Gastroesophageal sphincter (tissue), 4 donors: ENCODE data around the gene HSF5. TPM values are rescaled to one million over a fixed set of nuclear protein-coding genes. Genes with fewer than 3 reads are reported as not detected.

Source experiments
- ATAC-seq: fragments of 150-250 bp; one replicate; pipeline ENCODE4 v1.9.1; 2016; ENCODE audit warnings: mild to moderate bottlenecking, moderate library complexity
- H3K27ac ChIP-seq, 4 donors: fragments of 200-600 bp; sonication (generic) in 3 of 4; 1 replicate in 3 of 4; 2 replicates in 1 of 4; pipeline ENCODE4 v1.5.1; 2016 to 2019
- H3K27me3 ChIP-seq: fragments of 200-600 bp; sonication (generic); one replicate; pipeline ENCODE4 v1.5.1; 2019
- H3K36me3 ChIP-seq, 2 donors: fragments of 200-600 bp; sonication (generic); one replicate each; pipeline ENCODE4 v1.5.1; 2019; ENCODE audit warnings: control low read depth in 1 of 2
- H3K4me1 ChIP-seq, 3 donors: fragments of 200-600 bp; sonication (generic); 1 replicate in 2 of 3; 2 replicates in 1 of 3; pipeline ENCODE4 v1.5.1; 2016 to 2019; ENCODE audit warnings: control low read depth in 2 of 3
- H3K4me3 ChIP-seq, 2 donors: fragments of 200-600 bp; sonication (generic); one replicate each; pipeline ENCODE4 v1.5.1; 2019; ENCODE audit warnings: mild to moderate bottlenecking in 1 of 2, moderate library complexity in 1 of 2
- H3K9me3 ChIP-seq, 3 donors: fragments of 200-600 bp; sonication (generic); one replicate each; pipeline ENCODE4 v1.5.1; 2017 to 2019; ENCODE audit warnings: control low read depth in 2 of 3
- CTCF ChIP-seq, 4 experiments: fragments of 200-600 bp in 2 of 4; fragments of 450-650 bp in 2 of 4; sonication (generic) in 1 of 4; IDR thresholded peaks; one replicate each; pipeline ENCODE4 v1.5.1; 2017 to 2019; ENCODE audit warnings: antibody characterized with exemption in 4 of 4, mild to moderate bottlenecking in 2 of 4, moderate library complexity in 2 of 4
- EP300 ChIP-seq: sonication (generic); formaldehyde crosslinking; IDR thresholded peaks from one replicate; pipeline ENCODE4 v1.6.1; 2017; ENCODE audit warnings: antibody characterized with exemption, mild to moderate bottlenecking
- POLR2A ChIP-seq, 2 donors: fragments of 450-650 bp; IDR thresholded peaks; one replicate each; pipeline ENCODE4 v1.6.1; 2017; ENCODE audit warnings: antibody characterized with exemption in 2 of 2, mild to moderate bottlenecking in 2 of 2, moderate library complexity in 1 of 2
- POLR2AphosphoS5 ChIP-seq: sonication (generic); formaldehyde crosslinking; IDR thresholded peaks from one replicate; pipeline ENCODE4 v1.6.1; 2017; ENCODE audit warnings: antibody characterized with exemption
- WGBS, 2 donors: methylation state at CpG; one replicate each; pipeline ENCODE4 v1.1.5; 2018; ENCODE audit warnings: low coverage in 1 of 2; 5-methylcytosine and 5-hydroxymethylcytosine counted together
- total RNA-seq, 4 donors: library from RNA; depleted of rRNA; stranded (reverse); fragments of >200 nt; gene quantifications; one replicate each; pipeline ENCODE4 v1.1.0, GENCODE V29; 2016

The HSF5 gene
- total RNA-seq, 4 donors from 2014 or later, result 0.13 TPM; not detected in 3

- no peaks in the 10 kb centered on the region for H3K4me1 ChIP-seq
- no peak overlapping the region for H3K4me3 ChIP-seq
- H3K27ac ChIP-seq, result no peak overlapping the region
- H3K36me3 ChIP-seq, result no peaks in the 10 kb centered on the region
- H3K9me3 ChIP-seq, result no peaks in the 10 kb centered on the region
- WGBS, 2 donors, result 76 to 90% methylated on average over 2 to 5 of the region's 5 CpGs
- TF ChIP-seq EP300 (no peak), POLR2A (IDR thresholded peaks at IDR 0.05) (no peak), CTCF (IDR thresholded peaks at IDR 0.05) (no peak), POLR2AphosphoS5 (no peak)
- no peak for ATAC-seq
- no peaks in the 10 kb centered on the region for H3K27me3 ChIP-seq
Observed at GRCh38 chr17:58377661-58378060, 110.5 kb downstream of the HSF5 start.

GRCh38 chr17:58377093-58377601 lies 111.1 kb downstream of the HSF5 start:
- no peak overlapping the region for H3K27ac ChIP-seq
- 65 to 70% methylated on average over 3 of the region's 3 CpGs for WGBS, 2 donors

GRCh38 chr17:58376472-58377000 lies 111.7 kb downstream of the HSF5 start:
- H3K27ac ChIP-seq, result no peak overlapping the region
- no peaks in the 10 kb centered on the region for H3K4me1 ChIP-seq
- WGBS, 2 donors, result 43 to 60% methylated on average over 2 to 4 of the region's 4 CpGs
- no peak for ATAC-seq
- H3K4me3 ChIP-seq, result no peak overlapping the region
- no peaks in the 10 kb centered on the region for H3K9me3 ChIP-seq
- TF ChIP-seq EP300 (no peak), POLR2AphosphoS5 (no peak), POLR2A (IDR thresholded peaks at IDR 0.05) (no peak), CTCF (IDR thresholded peaks at IDR 0.05) (no peak)
- no peaks in the 10 kb centered on the region for H3K36me3 ChIP-seq
- H3K27me3 ChIP-seq, result no peaks in the 10 kb centered on the region

More at GRCh38 chr17:58377093-58377601, 111.1 kb downstream of the HSF5 start:
- no peaks in the 10 kb centered on the region for H3K4me1 ChIP-seq
- TF ChIP-seq POLR2AphosphoS5 (no peak), EP300 (no peak), POLR2A (IDR thresholded peaks at IDR 0.05) (no peak)
- ATAC-seq, result no peak
- H3K4me3 ChIP-seq, result no peak overlapping the region
- no peaks in the 10 kb centered on the region for H3K27me3 ChIP-seq
- no peaks in the 10 kb centered on the region for H3K36me3 ChIP-seq
- no peaks in the 10 kb centered on the region for H3K9me3 ChIP-seq

GRCh38 chr17:58375811-58376210 lies 112.4 kb downstream of the HSF5 start:
- no peaks in the 10 kb centered on the region for H3K4me1 ChIP-seq
- no peaks in the 10 kb centered on the region for H3K9me3 ChIP-seq
- no peaks in the 10 kb centered on the region for H3K27me3 ChIP-seq
- TF ChIP-seq CTCF (IDR thresholded peaks at IDR 0.05) (no peak), POLR2AphosphoS5 (no peak), EP300 (no peak), POLR2A (IDR thresholded peaks at IDR 0.05) (no peak)
- H3K27ac ChIP-seq, result no peak overlapping the region
- no peaks in the 10 kb centered on the region for H3K36me3 ChIP-seq
- H3K4me3 ChIP-seq, result no peak overlapping the region
- WGBS, 2 donors, result 64 to 83% methylated on average over 2 of the region's 2 CpGs
- ATAC-seq, result no peak

- Histone ChIP-seq H3K9me3 (no peaks in the 10 kb centered on the region), H3K4me3 (no peak overlapping the region), H3K27ac (no peak overlapping the region), H3K36me3 (no peaks in the 10 kb centered on the region), H3K4me1 (no peaks in the 10 kb centered on the region), H3K27me3 (no peaks in the 10 kb centered on the region)
- no peak for ATAC-seq
- 65 to 76% methylated on average over 2 to 5 of the region's 5 CpGs for WGBS, 2 donors
- TF ChIP-seq CTCF (IDR thresholded peaks at IDR 0.05) (no peak), EP300 (no peak), POLR2A (IDR thresholded peaks at IDR 0.05) (no peak)
Observed at GRCh38 chr17:58375256-58375655, 113.0 kb downstream of the HSF5 start.
